Ovary (tissue), 3 donors: ENCODE data around the gene EOLA1.

Source experiments
- CTCF ChIP-seq, 3 donors: fragments of 450-650 bp in 2 of 3; fragments of 200-600 bp in 1 of 3; IDR thresholded peaks; one replicate each; pipeline versions ENCODE4 v1.5.1 to v1.8.0; 2016 to 2022; ENCODE audit warnings: antibody characterized with exemption in 3 of 3, mild to moderate bottlenecking in 1 of 3
- EP300 ChIP-seq: sonication (generic); formaldehyde crosslinking; IDR thresholded peaks from one replicate; pipeline ENCODE4 v1.6.1; 2017; ENCODE audit warnings: antibody characterized with exemption
- POLR2A ChIP-seq: fragments of 450-650 bp; IDR thresholded peaks from one replicate; pipeline ENCODE4 v1.6.1; 2017; ENCODE audit warnings: antibody characterized with exemption, mild to moderate bottlenecking, moderate library complexity
- donor health status: DM: no; HTN: no; CAD: no.

GRCh38 chrX:149541521-149542047 is 772 bp downstream of the EOLA1 start:
- TF ChIP-seq CTCF (IDR thresholded peaks at IDR 0.05) (no peak), POLR2A (no peak), EP300 (no peak)
